Left forelimb (tissue), 1 donor: Measurements from ENCODE around the gene OR10H2.
"Not testable (repeated sequence)": the region's sequence is repeated elsewhere in the genome, so short reads cannot be mapped to it uniquely, and the experiment has no call there.

ENCODE experiments used
- DNase-seq: peaks from one replicate; pipeline ENCODE4 v3.0.0-alpha.2; 2018; ENCODE audit warnings: low spot score

Gene OR10H2

GRCh38 chr19:15769586-15769985 lies 41.8 kb downstream of the OR10H2 start:
- DNase-seq: no peak

- not testable (repeated sequence) for DNase-seq
These were observed 46.3 kb downstream of the OR10H2 start for GRCh38 chr19:15774159-15774558.

- no peak for DNase-seq
These were observed 47.4 kb downstream of the OR10H2 start for GRCh38 chr19:15775249-15775648.

- DNase-seq: no peak
These were observed 48.4 kb downstream of the OR10H2 start for GRCh38 chr19:15776264-15776663.

GRCh38 chr19:15776991-15777970 lies 49.5 kb downstream of the OR10H2 start:
- DNase-seq: no peak
